ENCODE data around the gene INTS1. TPM values are rescaled to one million over a fixed set of nuclear protein-coding genes. Genes with fewer than 3 reads are reported as not detected.

The INTS1 gene
- total RNA-seq, 4 donors from 2014 or later = 33.1 to 80.3 (median 48.0) TPM

- Histone ChIP-seq H3K36me3 (peaks cover 0 to under 1% (median 0%) of the 10 kb centered on the region in 4 donors), H3K9me3 (no peaks in the 10 kb centered on the region), H3K27ac (replicated peaks in 1 of 4) (no peak overlapping the region), H3K4me1 (peaks cover 0 to 22% (median 5%) of the 10 kb centered on the region in 4 donors), H3K27me3 (peaks cover 0 to 80% (median 8%) of the 10 kb centered on the region in 4 donors), H3K4me3 (no peak overlapping the region)
- WGBS = 38% methylated on average over 10 of the region's 20 CpGs
- TF ChIP-seq POLR2A (IDR thresholded peaks at IDR 0.05; ENCODE audit: low read depth) = no peak
- intact Hi-C loops (cut with DNase I) = no loop called here
- DNase-seq (ENCODE audit: extremely low spot score) = no peak
Observed at GRCh38 chr7:1428941-1429501, 75.2 kb downstream of the INTS1 start.

- intact Hi-C loops (cut with DNase I) = no loop called here
- TF ChIP-seq POLR2A (IDR thresholded peaks at IDR 0.05; ENCODE audit: low read depth) (no peak), CTCF (IDR thresholded peaks at IDR 0.05) (no peak), EP300 (IDR thresholded peaks at IDR 0.05) (no peak), POLR2AphosphoS5 (IDR thresholded peaks at IDR 0.05) (no peak)
- WGBS = 87% methylated on average over 13 of the region's 13 CpGs
- Histone ChIP-seq H3K9me3 (no peaks in the 10 kb centered on the region), H3K4me1 (peaks cover 0 to 19% (median 7%) of the 10 kb centered on the region in 4 donors), H3K27ac (replicated peaks in 1 of 4) (no peak overlapping the region), H3K4me3 (no peak overlapping the region), H3K36me3 (no peaks in the 10 kb centered on the region), H3K27me3 (peaks cover 0 to 82% (median 13%) of the 10 kb centered on the region in 4 donors)
- DNase-seq (ENCODE audit: extremely low spot score) = no peak
Observed at GRCh38 chr7:1427064-1427657, 77.0 kb downstream of the INTS1 start.

- TF ChIP-seq POLR2A (IDR thresholded peaks at IDR 0.05; ENCODE audit: low read depth) (no peak), EP300 (IDR thresholded peaks at IDR 0.05) (no peak), CTCF (IDR thresholded peaks at IDR 0.05) (no peak), POLR2AphosphoS5 (IDR thresholded peaks at IDR 0.05) (no peak)
- peaks cover 0 to 16% (median 6%) of the 10 kb centered on the region in 4 donors for H3K4me1 ChIP-seq
- no peak overlapping the region for H3K4me3 ChIP-seq
- H3K27me3 ChIP-seq = peaks cover 0 to 82% (median 14%) of the 10 kb centered on the region in 4 donors
- no peaks in the 10 kb centered on the region for H3K36me3 ChIP-seq
- intact Hi-C loops (cut with DNase I) = no loop called here
- no peak for DNase-seq (ENCODE audit: extremely low spot score)
- H3K27ac ChIP-seq (replicated peaks in 1 of 4) = no peak overlapping the region
- 84% methylated on average over 15 of the region's 15 CpGs for WGBS
- no peaks in the 10 kb centered on the region for H3K9me3 ChIP-seq
Observed at GRCh38 chr7:1426474-1426873, 77.7 kb downstream of the INTS1 start.

GRCh38 chr7:1425292-1426136 lies 78.7 kb downstream of the INTS1 start:
- Histone ChIP-seq H3K36me3 (no peaks in the 10 kb centered on the region), H3K27me3 (peaks cover 0 to 80% (median 14%) of the 10 kb centered on the region in 4 donors), H3K4me1 (peaks cover 0 to 13% (median 6%) of the 10 kb centered on the region in 4 donors), H3K27ac (replicated peaks in 1 of 4) (no peak overlapping the region), H3K9me3 (no peaks in the 10 kb centered on the region), H3K4me3 (no peak overlapping the region)
- TF ChIP-seq POLR2AphosphoS5 (IDR thresholded peaks at IDR 0.05) = no peak
- no peak for TF ChIP-seq POLR2A (IDR thresholded peaks at IDR 0.05; ENCODE audit: low read depth)
- TF ChIP-seq CTCF (IDR thresholded peaks at IDR 0.05) = no peak
- WGBS = 71% methylated on average over 17 of the region's 18 CpGs
- no peak for DNase-seq (ENCODE audit: extremely low spot score)
- intact Hi-C loops (cut with DNase I) = no loop called here

- Histone ChIP-seq H3K4me1 (peaks cover 0 to 7% (median 6%) of the 10 kb centered on the region in 4 donors), H3K36me3 (no peaks in the 10 kb centered on the region), H3K27ac (replicated peaks in 1 of 4) (no peak overlapping the region), H3K27me3 (peaks cover 0 to 79% (median 8%) of the 10 kb centered on the region in 4 donors), H3K9me3 (no peaks in the 10 kb centered on the region), H3K4me3 (no peak overlapping the region)
- WGBS = 71% methylated on average over 10 of the region's 12 CpGs
- intact Hi-C loops (cut with DNase I) = no loop called here
- DNase-seq (ENCODE audit: extremely low spot score) = no peak
- no peak for TF ChIP-seq EP300 (IDR thresholded peaks at IDR 0.05)
- TF ChIP-seq POLR2AphosphoS5 (IDR thresholded peaks at IDR 0.05) = no peak
- no peak for TF ChIP-seq POLR2A (IDR thresholded peaks at IDR 0.05; ENCODE audit: low read depth)
- no peak for TF ChIP-seq CTCF (IDR thresholded peaks at IDR 0.05)
Observed at GRCh38 chr7:1424041-1424440, 80.1 kb downstream of the INTS1 start.
